Activated B cell treated with CpG ODN at 0.5 μM for 24 hours (primary cell): ENCODE data around the gene ARHGAP15. TPM values are rescaled to one million over a fixed set of nuclear protein-coding genes. Genes with fewer than 3 reads are reported as not detected.
A peak's percentile ranks its signal among the peaks of the same experiment; 100 is the strongest.

Experiments
- ATAC-seq: fragments of 200-7000 bp; cut with Tn5 transposase; one replicate; pipeline ENCODE4 v1.10.0; 2021; ENCODE audit warnings: low read depth, mild to moderate bottlenecking, moderate library complexity
- CTCF ChIA-PET: fragments of 350-600 bp; sonication (Branson Sonifier 250); formaldehyde crosslinking; loops from one replicate; lab custom pipeline; 2021; ENCODE audit warnings: antibody characterized with exemption; lab: Charles Lee
- POLR2A ChIA-PET: fragments of 350-600 bp; sonication (Branson Sonifier 250); formaldehyde crosslinking; loops from one replicate; lab custom pipeline; 2021; ENCODE audit warnings: antibody characterized with exemption; lab: Charles Lee
- DNase-seq: peaks from one replicate; pipeline ENCODE4 v3.0.0; 2022
- H3K27ac Mint-ChIP-seq: one replicate; pipeline ENCODE4 v1.8.0; 2020; ENCODE audit warnings: mixed read lengths
- H3K27me3 Mint-ChIP-seq: one replicate; pipeline ENCODE4 v1.8.0; 2021; ENCODE audit warnings: mixed read lengths
- H3K36me3 Mint-ChIP-seq: one replicate; pipeline ENCODE4 v1.8.0; 2021; ENCODE audit warnings: low read depth, mixed read lengths
- H3K4me1 Mint-ChIP-seq: one replicate; pipeline ENCODE4 v1.8.0; 2021; ENCODE audit warnings: mixed read lengths
- H3K4me3 Mint-ChIP-seq: one replicate; pipeline ENCODE4 v1.8.0; 2020; ENCODE audit warnings: mild to moderate bottlenecking, mixed read lengths
- H3K9me3 Mint-ChIP-seq: one replicate; pipeline ENCODE4 v1.8.0; 2020; ENCODE audit warnings: mixed read lengths
- intact Hi-C: fragments of 100-400 bp; cut with micrococcal nuclease; formaldehyde crosslinking; loops from one replicate; pipeline ENCODE4 v1.15.1; 2024
- total RNA-seq: library from RNA; stranded (reverse); gene quantifications from 2 replicates; pipeline ENCODE4 v1.2.3, GENCODE V29; 2022
- TF ChIP-seq, protein P1 (sequence below): fragments of 200-600 bp; IDR thresholded peaks from one replicate; pipeline ENCODE4 v1.8.0; 2022; ENCODE audit warnings: antibody characterized with exemption, mild to moderate bottlenecking

The ARHGAP15 gene
- total RNA-seq, 1 donor from 2014 or later: 112 TPM

DNA sequence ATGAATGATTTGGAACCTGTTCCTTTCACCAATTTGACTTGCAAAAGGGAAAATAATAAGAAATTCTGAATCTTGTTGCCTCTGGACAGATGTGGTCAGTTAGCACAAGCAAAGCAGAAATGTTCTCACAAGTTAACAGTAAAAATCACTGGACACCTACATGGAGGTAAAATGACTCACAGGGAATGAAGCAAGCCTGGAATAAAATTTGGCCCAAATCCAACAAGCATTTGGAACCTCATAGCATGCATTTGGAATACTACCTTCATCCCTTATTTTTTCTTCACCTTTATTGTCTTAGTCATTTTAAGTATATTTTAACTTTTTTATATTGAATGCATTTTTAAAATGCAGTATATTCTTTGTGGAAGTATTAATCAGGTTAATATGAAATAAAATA is 602.9 kb downstream of the ARHGAP15 start:
- peaks cover 41% of the 10 kb centered on the region for H3K36me3 Mint-ChIP-seq
- H3K27me3 Mint-ChIP-seq: no peaks in the 10 kb centered on the region
- no peak overlapping the region for H3K4me3 Mint-ChIP-seq
- TF ChIP-seq, protein P1, sequence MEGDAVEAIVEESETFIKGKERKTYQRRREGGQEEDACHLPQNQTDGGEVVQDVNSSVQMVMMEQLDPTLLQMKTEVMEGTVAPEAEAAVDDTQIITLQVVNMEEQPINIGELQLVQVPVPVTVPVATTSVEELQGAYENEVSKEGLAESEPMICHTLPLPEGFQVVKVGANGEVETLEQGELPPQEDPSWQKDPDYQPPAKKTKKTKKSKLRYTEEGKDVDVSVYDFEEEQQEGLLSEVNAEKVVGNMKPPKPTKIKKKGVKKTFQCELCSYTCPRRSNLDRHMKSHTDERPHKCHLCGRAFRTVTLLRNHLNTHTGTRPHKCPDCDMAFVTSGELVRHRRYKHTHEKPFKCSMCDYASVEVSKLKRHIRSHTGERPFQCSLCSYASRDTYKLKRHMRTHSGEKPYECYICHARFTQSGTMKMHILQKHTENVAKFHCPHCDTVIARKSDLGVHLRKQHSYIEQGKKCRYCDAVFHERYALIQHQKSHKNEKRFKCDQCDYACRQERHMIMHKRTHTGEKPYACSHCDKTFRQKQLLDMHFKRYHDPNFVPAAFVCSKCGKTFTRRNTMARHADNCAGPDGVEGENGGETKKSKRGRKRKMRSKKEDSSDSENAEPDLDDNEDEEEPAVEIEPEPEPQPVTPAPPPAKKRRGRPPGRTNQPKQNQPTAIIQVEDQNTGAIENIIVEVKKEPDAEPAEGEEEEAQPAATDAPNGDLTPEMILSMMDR: no peak
- CTCF ChIA-PET: no interaction called here
- intact Hi-C loops: no loop called here
- peaks cover 41% of the 10 kb centered on the region for H3K4me1 Mint-ChIP-seq
- ATAC-seq: no peak
- no peaks in the 10 kb centered on the region for H3K9me3 Mint-ChIP-seq
- POLR2A ChIA-PET: no interaction called here
- no peak overlapping the region for H3K27ac Mint-ChIP-seq
- DNase-seq: no peak

DNA sequence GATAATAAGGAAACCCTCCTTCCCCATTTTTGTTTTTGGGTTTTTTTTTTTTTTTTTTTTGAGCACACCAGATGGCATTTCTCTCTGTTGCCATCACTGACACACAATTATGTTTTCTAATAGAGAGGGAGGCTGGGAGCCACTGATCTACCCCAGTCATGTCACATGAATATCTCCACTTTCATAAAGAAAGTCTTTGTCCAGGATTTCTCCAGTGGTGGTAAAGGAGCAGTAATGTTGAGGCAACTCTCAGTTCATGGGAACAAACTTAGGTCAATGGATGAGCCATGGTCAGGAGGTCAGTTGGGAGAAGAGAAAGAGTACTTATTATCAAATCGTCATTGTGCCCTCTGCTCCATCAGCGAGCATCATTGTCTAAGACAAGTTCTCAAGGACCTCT is 603.7 kb downstream of the ARHGAP15 start:
- ChIA-PET POLR2A (no interaction called here), CTCF (no interaction called here)
- intact Hi-C loops: no loop called here
- Mint-ChIP-seq H3K36me3 (peaks cover 41% of the 10 kb centered on the region), H3K4me1 (peaks cover 41% of the 10 kb centered on the region), H3K4me3 (no peak overlapping the region), H3K27ac (peak overlapping the region; percentile 61), H3K27me3 (no peaks in the 10 kb centered on the region), H3K9me3 (no peaks in the 10 kb centered on the region)
- ATAC-seq (no peak), DNase-seq (no peak)
- TF ChIP-seq, protein P1: no peak

- Mint-ChIP-seq H3K27me3 (no peaks in the 10 kb centered on the region), H3K9me3 (no peaks in the 10 kb centered on the region), H3K27ac (no peak overlapping the region), H3K36me3 (peaks cover 49% of the 10 kb centered on the region), H3K4me1 (peaks cover 29% of the 10 kb centered on the region), H3K4me3 (no peak overlapping the region)
- DNase-seq (no peak), ATAC-seq (no peak)
- CTCF ChIA-PET: no interaction called here
- intact Hi-C loops: no loop called here
- TF ChIP-seq, protein P1: no peak
- POLR2A ChIA-PET: no interaction called here
These were observed 605.3 kb downstream of the ARHGAP15 start for GRCh38 chr2:143734507-143734906.

DNA sequence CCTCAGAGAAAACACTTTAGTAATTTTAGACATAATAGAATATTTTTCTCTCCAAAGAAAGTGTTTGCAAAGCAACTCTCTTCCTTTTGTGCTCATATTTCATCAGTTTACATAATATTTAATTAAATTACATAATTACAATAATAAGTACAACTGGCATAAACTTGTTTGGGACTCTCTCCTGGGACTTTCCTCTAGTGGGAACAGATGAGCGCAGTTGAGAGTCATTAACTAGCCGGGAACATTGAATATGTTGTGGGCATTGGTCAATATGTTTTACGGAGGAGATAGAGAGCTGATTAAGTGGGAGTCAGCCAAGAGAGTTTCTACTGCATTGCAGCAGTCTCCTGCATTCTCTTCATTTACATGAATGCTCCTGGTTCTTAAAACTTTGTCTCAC is 607.7 kb downstream of the ARHGAP15 start:
- no peak overlapping the region for H3K4me3 Mint-ChIP-seq
- TF ChIP-seq, protein P1: no peak
- intact Hi-C loops: no loop called here
- DNase-seq: no peak
- peaks cover 71% of the 10 kb centered on the region for H3K36me3 Mint-ChIP-seq
- no peaks in the 10 kb centered on the region for H3K9me3 Mint-ChIP-seq
- no peaks in the 10 kb centered on the region for H3K27me3 Mint-ChIP-seq
- POLR2A ChIA-PET: no interaction called here
- no peak overlapping the region for H3K27ac Mint-ChIP-seq
- H3K4me1 Mint-ChIP-seq: peaks cover 6% of the 10 kb centered on the region
- CTCF ChIA-PET: no interaction called here
- no peak for ATAC-seq

DNA sequence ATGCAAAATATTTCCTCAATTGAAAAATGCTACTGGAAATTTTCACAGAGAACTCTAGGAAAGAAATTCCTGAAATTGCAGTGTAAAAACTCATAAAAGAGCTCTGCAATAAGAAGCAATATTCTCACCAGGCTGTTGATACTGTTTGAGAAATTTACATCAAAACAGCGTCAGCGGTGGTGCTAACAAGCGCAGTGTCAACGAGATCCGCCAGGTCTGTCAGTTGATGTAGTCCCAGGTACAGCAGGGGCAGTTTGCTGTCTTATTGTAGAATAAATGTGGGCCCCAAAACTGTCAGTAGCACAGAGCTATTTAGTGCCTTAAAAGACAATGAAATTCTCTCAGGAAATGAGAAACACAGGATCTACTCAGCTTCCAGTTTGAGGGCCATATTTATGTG is 611.2 kb downstream of the ARHGAP15 start:
- intact Hi-C loops: no loop called here
- Mint-ChIP-seq H3K27me3 (no peaks in the 10 kb centered on the region), H3K4me1 (no peaks in the 10 kb centered on the region), H3K27ac (no peak overlapping the region), H3K36me3 (peaks cover 73% of the 10 kb centered on the region), H3K4me3 (no peak overlapping the region), H3K9me3 (no peaks in the 10 kb centered on the region)
- CTCF ChIA-PET: no interaction called here
- DNase-seq: no peak
- POLR2A ChIA-PET: no interaction called here
- TF ChIP-seq, protein P1: no peak
- ATAC-seq: no peak
